Amniotic epithelial cell (primary cell): ENCODE data around the gene DMXL1.
"Not testable (repeated sequence)": the region's sequence is repeated elsewhere in the genome, so short reads cannot be mapped to it uniquely, and the experiment has no call there.

Experiments used
- DNase-seq: peaks from one replicate; pipeline ENCODE4 v3.0.0-alpha.2; 2010; ENCODE audit warnings: low read depth

Gene DMXL1

GRCh38 chr5:119131530-119132304, 60.8 kb downstream of the DMXL1 start:
- DNase-seq: no peak

- DNase-seq: not testable (repeated sequence)
Observed at GRCh38 chr5:119135743-119136142, 64.9 kb downstream of the DMXL1 start.

- no peak for DNase-seq
Observed at GRCh38 chr5:119136666-119137318, 65.9 kb downstream of the DMXL1 start.

- no peak for DNase-seq
Observed at GRCh38 chr5:119153629-119154028, 82.7 kb downstream of the DMXL1 start.

GRCh38 chr5:119158144-119158543, 87.3 kb downstream of the DMXL1 start:
- DNase-seq: no peak

GRCh38 chr5:119161430-119161829, 90.5 kb downstream of the DMXL1 start:
- no peak for DNase-seq

GRCh38 chr5:119166026-119166425, 95.1 kb downstream of the DMXL1 start:
- DNase-seq: peak; percentile 32

GRCh38 chr5:119168401-119168800, 97.5 kb downstream of the DMXL1 start:
- no peak for DNase-seq

GRCh38 chr5:119171686-119172085, 100.8 kb downstream of the DMXL1 start:
- DNase-seq: no peak

- no peak for DNase-seq
Observed at GRCh38 chr5:119174578-119175163, 103.8 kb downstream of the DMXL1 start.

GRCh38 chr5:119176785-119177184, 105.9 kb downstream of the DMXL1 start:
- DNase-seq: no peak

GRCh38 chr5:119177226-119177625, 106.3 kb downstream of the DMXL1 start:
- no peak for DNase-seq

GRCh38 chr5:119178435-119178834, 107.5 kb downstream of the DMXL1 start:
- no peak for DNase-seq

- DNase-seq: peak; percentile 7
Observed at GRCh38 chr5:119179857-119180641, 109.2 kb downstream of the DMXL1 start.

GRCh38 chr5:119185512-119185911, 114.6 kb downstream of the DMXL1 start:
- DNase-seq: peak; percentile 9

- DNase-seq: no peak
Observed at GRCh38 chr5:119187776-119188529, 117.1 kb downstream of the DMXL1 start.

GRCh38 chr5:119190470-119191095, 119.7 kb downstream of the DMXL1 start:
- no peak for DNase-seq

- no peak for DNase-seq
Observed at GRCh38 chr5:119191944-119192343, 121.1 kb downstream of the DMXL1 start.

- no peak for DNase-seq
Observed at GRCh38 chr5:119200795-119201194, 129.9 kb downstream of the DMXL1 start.

- DNase-seq: no peak
Observed at GRCh38 chr5:119207105-119207504, 136.2 kb downstream of the DMXL1 start.

- DNase-seq: no peak
Observed at GRCh38 chr5:119212026-119212425, 141.1 kb downstream of the DMXL1 start.
